Activated T-helper 17 cell treated with anti-CD3 and anti-CD28 coated beads, Interleukin-2, amount 50 U/mL, for 72 hours (primary cell): ENCODE measurements around the gene SLC25A34. TPM values are rescaled to one million over a fixed set of nuclear protein-coding genes. Genes with fewer than 3 reads are reported as not detected.
A peak's percentile ranks its signal among the peaks of the same experiment; 100 is the strongest.

Experiments
- ATAC-seq: fragments of 150-1000 bp; cut with Tn5 transposase; replicated peaks from 2 replicates; pipeline ENCODE4 v1.10.0; 2021; ENCODE audit warnings: mild to moderate bottlenecking, moderate library complexity
- H3K27ac Mint-ChIP-seq: one replicate; pipeline ENCODE4 v1.8.0; 2022; ENCODE audit warnings: mixed read lengths
- H3K27me3 Mint-ChIP-seq: one replicate; pipeline ENCODE4 v1.8.0; 2022; ENCODE audit warnings: mixed read lengths
- H3K36me3 Mint-ChIP-seq: one replicate; pipeline ENCODE4 v1.8.0; 2022; ENCODE audit warnings: low read depth, mild to moderate bottlenecking, mixed read lengths
- H3K4me1 Mint-ChIP-seq: one replicate; pipeline ENCODE4 v1.8.0; 2022; ENCODE audit warnings: mixed read lengths
- H3K4me3 Mint-ChIP-seq: one replicate; pipeline ENCODE4 v1.8.0; 2022; ENCODE audit warnings: mild to moderate bottlenecking, mixed read lengths
- H3K9me3 Mint-ChIP-seq: one replicate; pipeline ENCODE4 v1.8.0; 2022; ENCODE audit warnings: mixed read lengths
- total RNA-seq, 2 donors: library from RNA; stranded (reverse); gene quantifications; one replicate each; pipeline ENCODE4 v1.2.3, GENCODE V29; 2022

SLC25A34 gene
- total RNA-seq, 2 donors from 2014 or later: 0.90 to 1.6 TPM

- Mint-ChIP-seq H3K4me1 (no peaks in the 10 kb centered on the region), H3K27me3 (no peaks in the 10 kb centered on the region), H3K9me3 (no peaks in the 10 kb centered on the region), H3K36me3 (peaks cover 60% of the 10 kb centered on the region), H3K4me3 (no peak overlapping the region), H3K27ac (no peak overlapping the region)
- no peak for ATAC-seq
Observed at GRCh38 chr1:15723631-15724246, 12.3 kb upstream of the SLC25A34 start.

- H3K4me1 Mint-ChIP-seq: no peaks in the 10 kb centered on the region
- H3K27me3 Mint-ChIP-seq: no peaks in the 10 kb centered on the region
- ATAC-seq: no peak
- peaks cover 47% of the 10 kb centered on the region for H3K36me3 Mint-ChIP-seq
- H3K4me3 Mint-ChIP-seq: no peak overlapping the region
- no peaks in the 10 kb centered on the region for H3K9me3 Mint-ChIP-seq
- peak overlapping the region; percentile 60 for H3K27ac Mint-ChIP-seq
Observed at GRCh38 chr1:15724949-15725880, 10.8 kb upstream of the SLC25A34 start.

GRCh38 chr1:15726508-15726907 lies 9.6 kb upstream of the SLC25A34 start:
- Mint-ChIP-seq H3K4me1 (no peaks in the 10 kb centered on the region), H3K27ac (no peak overlapping the region), H3K4me3 (no peak overlapping the region), H3K36me3 (peaks cover 40% of the 10 kb centered on the region), H3K27me3 (no peaks in the 10 kb centered on the region), H3K9me3 (no peaks in the 10 kb centered on the region)
- no peak for ATAC-seq

GRCh38 chr1:15727021-15727420 lies 9.0 kb upstream of the SLC25A34 start:
- Mint-ChIP-seq H3K27ac (no peak overlapping the region), H3K4me1 (no peaks in the 10 kb centered on the region), H3K4me3 (no peak overlapping the region), H3K27me3 (no peaks in the 10 kb centered on the region), H3K36me3 (peaks cover 45% of the 10 kb centered on the region), H3K9me3 (no peaks in the 10 kb centered on the region)
- no peak for ATAC-seq

- Mint-ChIP-seq H3K27me3 (no peaks in the 10 kb centered on the region), H3K36me3 (peaks cover 47% of the 10 kb centered on the region), H3K27ac (no peak overlapping the region), H3K4me3 (no peak overlapping the region), H3K9me3 (no peaks in the 10 kb centered on the region), H3K4me1 (no peaks in the 10 kb centered on the region)
- ATAC-seq: no peak
Observed at GRCh38 chr1:15727424-15727823, 8.6 kb upstream of the SLC25A34 start.

GRCh38 chr1:15727866-15728534 lies 8.1 kb upstream of the SLC25A34 start:
- ATAC-seq: no peak
- H3K4me3 Mint-ChIP-seq: no peak overlapping the region
- H3K36me3 Mint-ChIP-seq: peaks cover 47% of the 10 kb centered on the region
- no peaks in the 10 kb centered on the region for H3K4me1 Mint-ChIP-seq
- H3K9me3 Mint-ChIP-seq: no peaks in the 10 kb centered on the region
- H3K27me3 Mint-ChIP-seq: no peaks in the 10 kb centered on the region
- no peak overlapping the region for H3K27ac Mint-ChIP-seq

- Mint-ChIP-seq H3K4me3 (no peak overlapping the region), H3K9me3 (no peaks in the 10 kb centered on the region), H3K27ac (no peak overlapping the region), H3K36me3 (peaks cover 51% of the 10 kb centered on the region), H3K27me3 (no peaks in the 10 kb centered on the region), H3K4me1 (no peaks in the 10 kb centered on the region)
- no peak for ATAC-seq
Observed at GRCh38 chr1:15728937-15729657, 7.0 kb upstream of the SLC25A34 start.

GRCh38 chr1:15730423-15730822 lies 5.6 kb upstream of the SLC25A34 start:
- ATAC-seq: no peak
- Mint-ChIP-seq H3K36me3 (peaks cover 43% of the 10 kb centered on the region), H3K4me3 (no peak overlapping the region), H3K27me3 (no peaks in the 10 kb centered on the region), H3K9me3 (no peaks in the 10 kb centered on the region), H3K4me1 (no peaks in the 10 kb centered on the region), H3K27ac (no peak overlapping the region)

- no peak overlapping the region for H3K4me3 Mint-ChIP-seq
- no peak for ATAC-seq
- H3K4me1 Mint-ChIP-seq: no peaks in the 10 kb centered on the region
Observed at GRCh38 chr1:15730936-15731335, 5.1 kb upstream of the SLC25A34 start.

GRCh38 chr1:15731735-15732685 lies 4.0 kb upstream of the SLC25A34 start:
- Mint-ChIP-seq H3K27ac (no peak overlapping the region), H3K9me3 (no peaks in the 10 kb centered on the region), H3K27me3 (no peaks in the 10 kb centered on the region), H3K4me3 (no peak overlapping the region), H3K4me1 (no peaks in the 10 kb centered on the region), H3K36me3 (peaks cover 31% of the 10 kb centered on the region)
- ATAC-seq: no peak

More at GRCh38 chr1:15730936-15731335, 5.1 kb upstream of the SLC25A34 start:
- Mint-ChIP-seq H3K27me3 (no peaks in the 10 kb centered on the region), H3K36me3 (peaks cover 40% of the 10 kb centered on the region), H3K9me3 (no peaks in the 10 kb centered on the region), H3K27ac (no peak overlapping the region)

GRCh38 chr1:15732686-15733081 lies 3.4 kb upstream of the SLC25A34 start:
- no peak for ATAC-seq
- Mint-ChIP-seq H3K4me1 (no peaks in the 10 kb centered on the region), H3K36me3 (peaks cover 24% of the 10 kb centered on the region), H3K27ac (no peak overlapping the region), H3K27me3 (no peaks in the 10 kb centered on the region), H3K9me3 (no peaks in the 10 kb centered on the region), H3K4me3 (no peak overlapping the region)

- no peak for ATAC-seq
- H3K9me3 Mint-ChIP-seq: no peaks in the 10 kb centered on the region
- peaks cover 19% of the 10 kb centered on the region for H3K36me3 Mint-ChIP-seq
- no peak overlapping the region for H3K27ac Mint-ChIP-seq
- H3K4me3 Mint-ChIP-seq: no peak overlapping the region
- no peaks in the 10 kb centered on the region for H3K27me3 Mint-ChIP-seq
- H3K4me1 Mint-ChIP-seq: no peaks in the 10 kb centered on the region
Observed at GRCh38 chr1:15733218-15733725, 2.8 kb upstream of the SLC25A34 start.

- Mint-ChIP-seq H3K27ac (no peak overlapping the region), H3K4me1 (no peaks in the 10 kb centered on the region), H3K9me3 (no peaks in the 10 kb centered on the region), H3K27me3 (no peaks in the 10 kb centered on the region), H3K4me3 (no peak overlapping the region), H3K36me3 (peaks cover 19% of the 10 kb centered on the region)
- ATAC-seq: no peak
Observed at GRCh38 chr1:15733726-15734226, 2.3 kb upstream of the SLC25A34 start.
